ENCODE measurements around the gene OPN3.

Gene OPN3

GRCh38 chr1:241638909-241639622 is 1.1 kb downstream of the OPN3 start:
- peak overlapping the region; percentile 92 for H3K4me3 ChIP-seq (ENCODE audit: low read depth, low read length)
- TF ChIP-seq CTCF (IDR thresholded peaks at IDR 0.05; ENCODE audit: low read depth, low read length), result no peak

GRCh38 chr1:241638099-241638682 is 2.0 kb downstream of the OPN3 start:
- TF ChIP-seq CTCF (IDR thresholded peaks at IDR 0.05; ENCODE audit: low read depth, low read length), result no peak
- H3K4me3 ChIP-seq (ENCODE audit: low read depth, low read length), result peak overlapping the region; percentile 92

- H3K4me3 ChIP-seq (ENCODE audit: low read depth, low read length), result peak overlapping the region; percentile 92
- no peak for TF ChIP-seq CTCF (IDR thresholded peaks at IDR 0.05; ENCODE audit: low read depth, low read length)
Measured at GRCh38 chr1:241637604-241638003, 2.6 kb downstream of the OPN3 start.

GRCh38 chr1:241637046-241637590 is 3.1 kb downstream of the OPN3 start:
- no peak for TF ChIP-seq CTCF (IDR thresholded peaks at IDR 0.05; ENCODE audit: low read depth, low read length)
- H3K4me3 ChIP-seq (ENCODE audit: low read depth, low read length), result peak overlapping the region; percentile 92

- no peak for TF ChIP-seq CTCF (IDR thresholded peaks at IDR 0.05; ENCODE audit: low read depth, low read length)
- H3K4me3 ChIP-seq (ENCODE audit: low read depth, low read length), result no peak overlapping the region
Measured at GRCh38 chr1:241636291-241636690, 3.9 kb downstream of the OPN3 start.

- no peak overlapping the region for H3K4me3 ChIP-seq (ENCODE audit: low read depth, low read length)
- no peak for TF ChIP-seq CTCF (IDR thresholded peaks at IDR 0.05; ENCODE audit: low read depth, low read length)
Measured at GRCh38 chr1:241635556-241636152, 4.5 kb downstream of the OPN3 start.

GRCh38 chr1:241632987-241633386 is 7.2 kb downstream of the OPN3 start:
- TF ChIP-seq CTCF (IDR thresholded peaks at IDR 0.05; ENCODE audit: low read depth, low read length), result no peak
- H3K4me3 ChIP-seq (ENCODE audit: low read depth, low read length), result no peak overlapping the region
